Measurements from ENCODE around the gene SOX10. TPM values are rescaled to one million over a fixed set of nuclear protein-coding genes. Genes with fewer than 3 reads are reported as not detected.
A peak's percentile ranks its signal among the peaks of the same experiment; 100 is the strongest.

Gene SOX10
- total RNA-seq, 1 donor from 2014 or later, result 1.2 TPM

- peaks cover 29% of the 10 kb centered on the region for H3K4me1 ChIP-seq
- H3K27ac ChIP-seq (replicated peaks), result peak overlapping the region; percentile 48
- H3K36me3 ChIP-seq, result no peaks in the 10 kb centered on the region
- no peak for DNase-seq
- no peaks in the 10 kb centered on the region for H3K27me3 ChIP-seq (ENCODE audit: low read depth)
- intact Hi-C loops (cut with micrococcal nuclease), result no loop called here
- H3K9me3 ChIP-seq (replicated peaks), result no peaks in the 10 kb centered on the region
- no peak for TF ChIP-seq CTCF (IDR thresholded peaks at IDR 0.05; ENCODE audit: borderline replicate concordance)
- H3K4me3 ChIP-seq, result no peak overlapping the region
Measured at GRCh38 chr22:38030311-38031133, 46.2 kb upstream of the SOX10 start.

- H3K27ac ChIP-seq (replicated peaks), result peak overlapping the region; percentile 48
- peaks cover 23% of the 10 kb centered on the region for H3K4me1 ChIP-seq
- DNase-seq, result no peak
- intact Hi-C loops (cut with micrococcal nuclease), result no loop called here
- no peaks in the 10 kb centered on the region for H3K27me3 ChIP-seq (ENCODE audit: low read depth)
- H3K9me3 ChIP-seq (replicated peaks), result no peaks in the 10 kb centered on the region
- H3K4me3 ChIP-seq, result no peak overlapping the region
- TF ChIP-seq CTCF (IDR thresholded peaks at IDR 0.05; ENCODE audit: borderline replicate concordance), result no peak
- no peaks in the 10 kb centered on the region for H3K36me3 ChIP-seq
Measured at GRCh38 chr22:38029901-38030300, 45.5 kb upstream of the SOX10 start.

DNA sequence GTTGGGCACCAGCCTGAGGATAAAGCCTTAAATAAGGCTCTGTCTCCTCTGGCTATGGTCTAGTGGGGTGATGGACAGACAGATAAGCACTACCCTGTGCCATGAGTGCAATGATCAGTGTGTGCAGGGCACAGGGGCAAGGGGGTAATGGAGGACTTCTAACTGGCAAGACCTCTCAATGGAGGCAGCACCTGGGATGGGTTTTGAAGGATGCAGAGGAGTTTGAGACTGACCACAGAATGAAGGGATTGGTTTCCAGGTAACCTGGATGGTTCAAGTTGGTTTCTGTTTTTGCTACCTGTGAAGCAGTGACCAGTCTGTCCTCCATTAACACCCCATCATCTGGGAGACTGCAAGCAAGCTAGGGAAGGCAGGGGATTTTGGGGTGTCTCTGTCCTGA lies 45.0 kb upstream of the SOX10 start:
- no peak for TF ChIP-seq CTCF (IDR thresholded peaks at IDR 0.05; ENCODE audit: borderline replicate concordance)

GRCh38 chr22:38028344-38029130 lies 44.2 kb upstream of the SOX10 start:
- no peaks in the 10 kb centered on the region for H3K27me3 ChIP-seq (ENCODE audit: low read depth)
- peaks cover 10% of the 10 kb centered on the region for H3K4me1 ChIP-seq
- H3K9me3 ChIP-seq (replicated peaks), result no peaks in the 10 kb centered on the region
- no peak overlapping the region for H3K4me3 ChIP-seq
- DNase-seq, result no peak
- peak overlapping the region; percentile 48 for H3K27ac ChIP-seq (replicated peaks)
- intact Hi-C loops (cut with micrococcal nuclease), result no loop called here
- TF ChIP-seq CTCF (IDR thresholded peaks at IDR 0.05; ENCODE audit: borderline replicate concordance), result no peak
- no peaks in the 10 kb centered on the region for H3K36me3 ChIP-seq

More for the DNA sequence above, 45.0 kb upstream of the SOX10 start:
- no peak for DNase-seq
- Histone ChIP-seq H3K27ac (replicated peaks) (peak overlapping the region; percentile 48), H3K36me3 (no peaks in the 10 kb centered on the region), H3K9me3 (replicated peaks) (no peaks in the 10 kb centered on the region), H3K27me3 (ENCODE audit: low read depth) (no peaks in the 10 kb centered on the region), H3K4me1 (peaks cover 18% of the 10 kb centered on the region), H3K4me3 (no peak overlapping the region)
- intact Hi-C loops (cut with micrococcal nuclease), result no loop called here

- DNase-seq, result no peak
- no peaks in the 10 kb centered on the region for H3K36me3 ChIP-seq
- intact Hi-C loops (cut with micrococcal nuclease), result no loop called here
- peaks cover 4% of the 10 kb centered on the region for H3K4me1 ChIP-seq
- H3K4me3 ChIP-seq, result no peak overlapping the region
- no peaks in the 10 kb centered on the region for H3K9me3 ChIP-seq (replicated peaks)
- H3K27ac ChIP-seq (replicated peaks), result peak overlapping the region; percentile 48
- no peaks in the 10 kb centered on the region for H3K27me3 ChIP-seq (ENCODE audit: low read depth)
- TF ChIP-seq CTCF (IDR thresholded peaks at IDR 0.05; ENCODE audit: borderline replicate concordance), result no peak
Measured at GRCh38 chr22:38027487-38027886, 43.1 kb upstream of the SOX10 start.
